ENCODE data around the gene GMPR.

Gene GMPR

DNA sequence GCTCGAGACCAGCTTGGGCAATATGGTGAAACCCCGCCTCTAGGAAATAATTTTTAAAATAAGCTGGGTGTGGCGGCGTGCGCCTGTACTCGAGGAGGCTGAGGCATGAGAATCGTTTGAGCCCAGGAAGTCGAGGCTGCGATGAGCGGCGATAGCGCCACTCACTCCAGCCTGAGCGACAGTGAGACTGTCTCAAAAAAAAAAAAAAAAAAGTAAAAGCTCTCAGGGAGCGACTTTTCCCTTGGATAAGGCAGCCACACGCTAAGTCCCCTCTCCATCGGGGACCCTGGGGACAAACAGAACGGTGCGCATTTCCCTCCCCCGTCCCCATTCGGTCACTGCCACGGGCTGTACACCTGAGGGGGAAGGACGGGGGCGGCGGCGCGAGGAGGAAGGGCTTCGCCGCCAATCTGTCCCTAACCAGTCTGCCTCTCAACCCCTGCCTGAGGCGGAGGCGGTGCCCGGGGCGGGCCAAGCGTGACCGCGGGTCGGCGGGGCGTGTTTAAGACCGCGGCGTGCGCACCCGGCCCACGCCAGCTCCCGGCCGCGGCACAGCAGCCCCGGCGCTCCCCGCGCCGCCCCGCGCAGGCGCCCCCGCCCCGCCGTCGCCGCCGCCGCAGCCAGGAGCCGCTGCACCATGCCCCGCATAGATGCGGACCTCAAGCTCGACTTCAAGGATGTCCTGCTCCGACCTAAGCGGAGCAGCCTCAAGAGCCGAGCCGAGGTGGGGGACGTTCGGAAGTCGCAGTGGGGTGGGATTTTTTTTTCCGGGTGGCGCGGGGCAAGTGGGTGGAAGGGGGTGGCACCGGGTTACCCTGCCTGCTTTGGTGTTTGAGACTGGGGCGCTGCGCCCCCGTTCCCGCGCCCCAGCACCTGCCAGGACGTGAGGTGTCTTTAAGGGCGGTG lies at the start of gene GMPR:
Gene GMPR, plus strand, starts transcription at position 531 of the 906 bp plus-strand sequence. Its CDS starts 107 bp downstream, at position 638.
- DNase-seq (ENCODE audit: low read depth in 2 of 2) = no peak

- DNase-seq (ENCODE audit: low read depth in 2 of 2) = no peak
Observed at GRCh38 chr6:16190214-16190613, 48.2 kb upstream of the GMPR start.

- no peak for DNase-seq (ENCODE audit: low read depth in 2 of 2)
Observed at GRCh38 chr6:16196260-16196983, 42.0 kb upstream of the GMPR start.

DNA sequence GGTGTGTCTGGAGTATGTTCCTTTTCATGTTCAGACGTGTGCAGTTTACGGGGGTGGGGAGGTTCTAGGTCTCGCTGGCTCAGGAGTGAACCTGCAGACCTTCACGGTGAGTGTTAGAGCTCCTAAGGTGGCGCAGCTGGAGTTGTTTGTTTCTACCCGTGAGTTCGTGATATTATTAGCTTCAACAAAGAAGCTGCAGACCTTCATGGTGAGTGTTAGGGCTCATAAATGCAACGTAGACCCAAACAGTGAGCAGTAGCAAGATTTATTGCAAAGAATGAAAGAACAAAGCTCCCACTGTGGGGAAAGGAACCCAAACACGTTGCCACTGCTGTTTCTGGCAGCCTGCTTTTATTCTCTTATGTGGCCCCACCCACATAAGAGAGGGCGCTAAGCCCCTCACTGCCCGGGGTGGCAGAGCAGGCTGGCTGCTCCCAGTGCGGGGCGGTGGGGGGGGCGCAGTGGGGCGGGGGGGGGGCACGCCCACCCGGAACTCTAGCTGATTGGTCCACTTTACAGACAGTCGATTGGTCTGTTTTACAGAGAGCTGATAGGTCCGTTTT lies 41.3 kb upstream of the GMPR start:
- no peak for DNase-seq (ENCODE audit: low read depth in 2 of 2)

GRCh38 chr6:16198061-16198705 lies 40.2 kb upstream of the GMPR start:
- DNase-seq (ENCODE audit: low read depth in 2 of 2) = no peak

DNA sequence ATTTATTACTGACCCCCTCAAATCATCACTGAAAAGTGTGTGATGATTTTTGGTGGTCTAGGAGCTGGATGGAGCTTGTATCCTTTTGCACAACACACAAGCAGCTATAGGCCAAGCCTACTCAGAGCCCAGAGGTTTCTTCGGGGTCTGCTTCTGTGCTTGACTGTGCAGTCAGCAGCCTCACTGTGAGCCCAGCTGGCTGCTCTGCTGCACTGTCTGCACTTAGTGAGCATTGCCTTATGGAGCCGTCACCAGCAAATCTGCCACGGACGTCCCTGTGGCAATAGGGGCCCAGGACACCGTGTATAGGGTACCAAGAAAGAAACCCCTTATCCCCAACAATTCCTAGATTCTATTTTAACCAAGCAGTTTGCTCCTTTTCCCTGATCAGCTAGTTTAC lies 38.6 kb upstream of the GMPR start:
- DNase-seq (ENCODE audit: low read depth in 2 of 2) = no peak

DNA sequence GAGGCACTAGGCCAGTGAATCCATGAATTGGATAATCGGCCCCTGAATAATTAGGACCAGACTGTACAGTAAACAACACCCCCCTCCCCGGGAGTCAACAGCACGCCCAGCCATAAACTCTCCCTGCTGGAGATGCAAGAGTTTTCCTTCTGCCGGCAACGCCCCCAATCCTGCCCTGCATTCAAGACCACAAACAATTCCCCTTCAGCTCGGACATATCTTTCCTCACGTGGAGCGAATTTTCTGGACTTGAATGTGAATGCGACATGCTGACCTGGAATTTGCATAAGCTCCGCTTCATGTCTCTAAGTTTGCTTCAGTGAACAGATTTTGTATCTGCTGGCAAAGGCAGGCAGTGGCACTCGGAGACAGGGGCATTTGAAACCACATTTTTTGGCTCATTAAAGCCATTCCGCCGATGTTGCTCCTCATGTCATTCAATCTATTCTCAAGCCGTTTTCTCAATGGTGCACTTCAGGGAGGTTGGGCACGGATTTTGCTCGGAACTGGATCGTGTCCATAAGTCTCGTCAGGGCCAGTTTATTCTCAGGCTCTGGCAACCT lies 38.0 kb upstream of the GMPR start:
- no peak for DNase-seq (ENCODE audit: low read depth in 2 of 2)

DNA sequence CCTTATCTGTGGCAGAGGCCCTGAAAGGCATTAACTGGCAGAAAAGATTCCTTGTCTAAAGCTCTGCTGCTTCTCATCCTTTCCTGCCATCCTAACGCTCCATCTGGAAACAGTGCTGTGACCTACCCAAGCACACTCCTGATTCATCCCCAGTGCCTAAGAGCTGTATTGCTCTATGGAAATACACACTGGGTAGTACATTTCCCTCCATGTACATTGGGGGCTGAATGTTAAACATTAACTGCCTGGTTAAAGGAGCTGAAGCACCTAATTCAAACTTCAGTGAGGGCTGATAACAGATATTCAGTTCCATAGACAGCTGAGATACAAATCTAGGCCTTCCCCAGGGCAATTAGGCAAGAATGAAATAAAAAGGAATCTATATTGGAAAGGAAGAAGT lies 36.7 kb upstream of the GMPR start:
- DNase-seq (ENCODE audit: low read depth in 2 of 2) = no peak

GRCh38 chr6:16204653-16205376 lies 33.6 kb upstream of the GMPR start:
- no peak for DNase-seq (ENCODE audit: low read depth in 2 of 2)

DNA sequence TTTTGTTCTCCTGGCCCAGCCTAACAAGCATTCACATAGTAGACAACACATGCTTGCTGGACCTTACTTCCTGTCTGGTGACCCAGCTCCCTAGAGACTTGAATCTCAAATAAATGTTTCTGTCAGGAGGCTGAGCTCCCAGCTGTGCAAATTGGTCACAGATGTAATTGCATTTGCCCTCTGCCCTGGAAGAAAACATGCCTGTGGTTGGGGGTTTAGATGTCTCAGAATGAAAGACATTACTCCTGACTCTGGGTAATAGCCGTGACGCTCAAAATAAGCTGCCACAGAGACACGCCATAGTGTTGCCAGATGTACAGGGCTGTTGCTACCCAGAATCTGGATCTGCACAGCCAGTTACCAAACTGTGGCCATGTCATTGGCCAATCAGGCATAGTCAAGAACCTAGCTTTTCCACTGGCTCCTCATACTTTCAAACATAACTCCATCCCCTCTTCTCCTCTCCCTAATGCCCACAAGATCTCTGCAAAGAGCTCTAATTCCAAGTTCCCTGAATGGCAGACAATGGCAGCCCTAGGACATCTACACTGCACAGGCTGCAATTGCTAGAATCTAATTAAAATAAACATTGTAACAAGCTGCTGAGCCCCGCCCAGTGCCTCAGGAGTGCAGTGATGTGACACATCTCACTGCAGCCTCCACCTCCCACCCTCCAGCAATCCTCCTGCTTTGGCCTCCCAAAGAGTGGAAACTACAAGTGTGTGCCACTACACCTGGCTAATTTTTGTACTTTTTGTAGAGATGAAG lies 32.8 kb upstream of the GMPR start:
- DNase-seq (ENCODE audit: low read depth in 2 of 2) = peak; percentile 85 to 87

- DNase-seq (ENCODE audit: low read depth in 2 of 2) = peak; percentile 72 to 78
Observed at GRCh38 chr6:16206595-16207037, 31.8 kb upstream of the GMPR start.

- DNase-seq (ENCODE audit: low read depth in 2 of 2) = no peak
Observed at GRCh38 chr6:16208989-16209388, 29.4 kb upstream of the GMPR start.

- no peak for DNase-seq (ENCODE audit: low read depth in 2 of 2)
Observed at GRCh38 chr6:16209539-16209938, 28.8 kb upstream of the GMPR start.

DNA sequence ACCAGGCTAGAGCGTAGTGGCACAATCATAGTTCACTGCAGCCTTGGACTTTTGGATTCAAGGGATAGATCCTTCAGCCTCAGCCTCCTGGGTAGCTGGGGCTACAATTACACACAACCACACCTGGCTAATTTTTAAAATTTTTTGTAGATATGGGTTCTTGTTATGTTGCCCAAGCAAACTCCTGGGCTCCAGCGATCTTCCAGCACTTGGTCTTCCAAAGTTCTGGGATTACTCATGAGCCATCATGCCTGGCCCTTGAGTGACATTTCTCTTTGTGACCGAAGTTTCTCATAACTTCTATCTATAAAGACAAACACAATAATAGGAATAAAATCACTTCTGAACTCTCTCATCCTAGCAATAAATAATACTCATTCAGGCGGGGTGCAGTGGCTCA lies 26.1 kb upstream of the GMPR start:
- no peak for DNase-seq (ENCODE audit: low read depth in 2 of 2)

DNA sequence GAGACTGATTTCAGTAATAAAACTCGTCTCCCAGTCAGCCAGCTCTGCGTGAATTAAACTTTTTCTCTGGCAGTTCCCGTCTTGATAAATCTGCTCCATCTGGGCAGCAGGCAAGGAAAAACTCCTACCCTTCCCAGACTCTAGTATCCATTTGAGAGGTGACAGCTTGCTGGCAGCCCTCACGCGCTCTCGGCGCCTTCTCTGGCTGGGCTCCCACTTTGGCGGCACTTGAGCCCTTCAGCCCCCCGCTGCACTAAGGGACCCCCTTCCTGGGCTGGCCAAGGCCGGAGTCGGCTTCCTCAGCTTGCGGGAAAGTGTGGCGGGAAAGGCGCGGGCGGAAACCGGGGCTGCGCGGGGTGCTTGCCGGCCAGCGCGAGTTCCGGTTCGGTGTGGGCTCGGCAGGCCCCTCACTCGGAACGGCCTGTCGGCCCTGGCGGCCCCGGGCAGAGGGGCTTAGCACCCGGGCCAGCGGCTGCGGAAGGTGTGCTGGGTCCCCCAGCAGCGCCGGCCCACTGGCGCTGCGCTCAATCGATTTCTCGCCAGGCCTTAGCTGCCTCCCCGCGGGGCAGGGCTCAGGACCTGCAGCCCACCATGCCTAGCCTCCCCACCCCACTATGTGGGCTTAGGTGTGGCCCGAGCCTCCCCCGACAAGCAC lies 21.8 kb upstream of the GMPR start:
- no peak for DNase-seq (ENCODE audit: low read depth in 2 of 2)

GRCh38 chr6:16217156-16217721 lies 21.1 kb upstream of the GMPR start:
- DNase-seq (ENCODE audit: low read depth in 2 of 2) = no peak

- DNase-seq (ENCODE audit: low read depth in 2 of 2) = no peak
Observed at GRCh38 chr6:16222826-16223225, 15.6 kb upstream of the GMPR start.

GRCh38 chr6:16223362-16223761 lies 15.0 kb upstream of the GMPR start:
- no peak for DNase-seq (ENCODE audit: low read depth in 2 of 2)

GRCh38 chr6:16224409-16224808 lies 14.0 kb upstream of the GMPR start:
- no peak for DNase-seq (ENCODE audit: low read depth in 2 of 2)
